ENCODE measurements around the gene PLCH1.

PLCH1 gene

DNA sequence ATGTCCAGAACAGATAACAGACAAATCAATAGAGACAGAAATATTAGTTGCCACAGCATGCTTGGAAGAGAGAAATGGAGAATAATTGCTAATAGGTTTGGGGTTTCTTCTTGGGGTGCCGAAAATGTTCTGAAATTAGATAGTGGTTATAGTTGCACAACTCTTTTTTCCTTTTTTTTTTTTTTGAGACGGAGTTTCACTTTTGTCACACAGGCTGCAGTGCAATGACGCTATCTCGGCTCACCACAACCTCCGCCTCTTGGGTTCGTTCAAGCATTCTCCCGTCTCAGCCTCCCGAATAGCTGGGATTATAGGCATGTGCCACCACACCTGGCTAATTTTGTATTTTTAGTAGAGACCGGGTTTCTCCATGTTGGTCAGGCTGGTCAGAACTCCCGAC lies 163.3 kb downstream of the PLCH1 start:
- TF ChIP-seq, protein P1, sequence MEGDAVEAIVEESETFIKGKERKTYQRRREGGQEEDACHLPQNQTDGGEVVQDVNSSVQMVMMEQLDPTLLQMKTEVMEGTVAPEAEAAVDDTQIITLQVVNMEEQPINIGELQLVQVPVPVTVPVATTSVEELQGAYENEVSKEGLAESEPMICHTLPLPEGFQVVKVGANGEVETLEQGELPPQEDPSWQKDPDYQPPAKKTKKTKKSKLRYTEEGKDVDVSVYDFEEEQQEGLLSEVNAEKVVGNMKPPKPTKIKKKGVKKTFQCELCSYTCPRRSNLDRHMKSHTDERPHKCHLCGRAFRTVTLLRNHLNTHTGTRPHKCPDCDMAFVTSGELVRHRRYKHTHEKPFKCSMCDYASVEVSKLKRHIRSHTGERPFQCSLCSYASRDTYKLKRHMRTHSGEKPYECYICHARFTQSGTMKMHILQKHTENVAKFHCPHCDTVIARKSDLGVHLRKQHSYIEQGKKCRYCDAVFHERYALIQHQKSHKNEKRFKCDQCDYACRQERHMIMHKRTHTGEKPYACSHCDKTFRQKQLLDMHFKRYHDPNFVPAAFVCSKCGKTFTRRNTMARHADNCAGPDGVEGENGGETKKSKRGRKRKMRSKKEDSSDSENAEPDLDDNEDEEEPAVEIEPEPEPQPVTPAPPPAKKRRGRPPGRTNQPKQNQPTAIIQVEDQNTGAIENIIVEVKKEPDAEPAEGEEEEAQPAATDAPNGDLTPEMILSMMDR (conservative IDR thresholded peaks at IDR 0.05): no peak

DNA sequence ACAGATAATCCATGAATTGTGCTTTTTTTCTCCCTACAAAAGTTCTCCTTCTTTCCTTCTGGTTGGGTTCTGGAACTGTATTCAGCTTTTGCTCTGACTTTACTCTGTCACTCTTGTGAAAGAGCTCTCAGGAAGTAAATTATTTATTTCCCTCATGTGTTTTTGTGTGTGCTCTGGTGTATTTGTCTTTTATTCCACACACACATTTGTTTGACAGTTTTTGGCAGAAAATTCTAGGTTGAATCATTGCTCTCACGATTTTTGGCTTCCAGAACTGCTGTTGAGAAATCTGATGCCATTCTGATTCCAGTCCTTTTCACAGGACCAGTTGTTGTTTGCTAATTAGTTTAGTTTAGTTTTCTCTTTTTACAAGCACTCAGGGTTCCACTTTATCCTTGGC lies 172.8 kb downstream of the PLCH1 start:
- TF ChIP-seq, protein P1 (conservative IDR thresholded peaks at IDR 0.05): no peak

More for the DNA sequence above, 163.3 kb downstream of the PLCH1 start:
- no peak overlapping the region for H3K27ac ChIP-seq

DNA sequence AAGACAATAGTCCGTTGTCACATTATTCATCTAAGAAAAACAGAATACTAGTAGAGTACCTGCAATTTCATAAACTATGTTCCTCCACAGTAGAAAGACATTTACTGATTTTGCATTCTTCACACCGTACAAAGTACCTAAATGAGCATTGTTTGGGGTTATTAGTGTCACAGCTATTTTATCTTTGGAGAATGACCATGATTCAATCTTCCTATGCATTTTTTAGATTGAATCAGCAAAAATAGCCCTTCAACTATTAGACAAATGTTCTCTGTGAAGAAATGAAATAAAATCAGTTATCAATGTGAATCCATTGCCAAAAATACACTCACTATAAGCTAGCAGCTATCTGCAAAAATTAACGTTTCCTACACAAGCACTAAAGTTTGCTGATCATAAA lies 176.6 kb downstream of the PLCH1 start:
- H3K27ac ChIP-seq: no peak overlapping the region

More for the DNA sequence above, 172.8 kb downstream of the PLCH1 start:
- no peak overlapping the region for H3K27ac ChIP-seq

DNA sequence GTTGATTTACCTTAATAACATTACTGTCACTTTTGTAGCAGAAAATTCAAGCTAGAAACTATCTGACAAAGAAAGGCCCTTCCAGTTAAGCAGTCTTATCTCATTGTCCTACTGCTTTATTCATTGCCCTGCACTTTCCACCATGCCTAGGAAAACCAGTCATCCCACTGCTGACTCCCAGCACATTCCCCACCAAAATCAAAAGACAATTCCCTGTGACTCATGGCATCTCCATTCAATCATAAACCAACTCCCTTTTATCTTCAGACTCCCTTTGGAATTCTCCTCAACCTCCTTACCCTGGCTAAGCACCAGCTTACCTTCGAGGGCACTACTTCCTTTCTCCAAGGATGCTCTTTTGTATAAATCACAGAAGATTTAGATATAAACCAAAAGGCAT lies 184.3 kb downstream of the PLCH1 start:
- no peak overlapping the region for H3K27ac ChIP-seq
- TF ChIP-seq, protein P1 (conservative IDR thresholded peaks at IDR 0.05): no peak

More for the DNA sequence above, 176.6 kb downstream of the PLCH1 start:
- TF ChIP-seq, protein P1 (conservative IDR thresholded peaks at IDR 0.05): no peak

DNA sequence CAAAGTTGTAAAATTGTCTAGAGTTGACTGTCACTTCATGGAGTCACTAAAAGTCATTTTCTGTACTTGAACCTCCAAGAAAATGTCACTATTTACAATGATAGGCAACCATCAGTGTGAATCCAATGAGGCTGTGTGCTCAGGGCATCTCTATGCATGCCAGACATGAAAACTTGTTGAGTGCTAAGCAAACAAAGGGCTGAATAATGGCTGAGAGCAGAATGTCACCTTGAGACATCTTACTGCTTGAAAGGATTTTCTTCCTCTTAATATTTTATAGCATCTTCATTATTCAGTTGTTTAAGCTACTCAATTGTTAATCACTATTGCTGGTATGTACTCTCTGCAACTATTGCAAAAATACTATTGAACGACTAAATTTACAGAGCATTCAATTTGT lies 184.7 kb downstream of the PLCH1 start:
- no peak overlapping the region for H3K27ac ChIP-seq
- TF ChIP-seq, protein P1 (conservative IDR thresholded peaks at IDR 0.05): no peak

DNA sequence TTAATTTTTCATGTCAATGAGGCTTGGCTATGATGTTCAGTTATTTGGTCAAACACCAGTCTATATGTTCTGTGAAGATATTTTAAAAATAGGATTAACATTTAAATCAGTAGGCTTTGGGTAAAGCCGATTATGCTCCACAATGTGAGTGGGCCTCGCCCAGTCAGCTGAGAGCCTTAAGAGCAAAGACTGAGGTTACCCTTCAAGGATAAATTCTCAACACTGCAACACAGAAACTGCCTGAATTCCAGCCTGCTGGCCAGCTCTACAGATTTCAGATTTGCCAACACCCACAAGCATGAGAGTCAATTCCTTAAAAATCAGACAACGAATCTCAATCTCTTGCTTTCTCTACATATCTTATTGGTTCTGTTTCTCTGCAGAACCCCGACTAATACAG lies 188.3 kb downstream of the PLCH1 start:
- TF ChIP-seq, protein P1 (conservative IDR thresholded peaks at IDR 0.05): no peak
- H3K27ac ChIP-seq: no peak overlapping the region

DNA sequence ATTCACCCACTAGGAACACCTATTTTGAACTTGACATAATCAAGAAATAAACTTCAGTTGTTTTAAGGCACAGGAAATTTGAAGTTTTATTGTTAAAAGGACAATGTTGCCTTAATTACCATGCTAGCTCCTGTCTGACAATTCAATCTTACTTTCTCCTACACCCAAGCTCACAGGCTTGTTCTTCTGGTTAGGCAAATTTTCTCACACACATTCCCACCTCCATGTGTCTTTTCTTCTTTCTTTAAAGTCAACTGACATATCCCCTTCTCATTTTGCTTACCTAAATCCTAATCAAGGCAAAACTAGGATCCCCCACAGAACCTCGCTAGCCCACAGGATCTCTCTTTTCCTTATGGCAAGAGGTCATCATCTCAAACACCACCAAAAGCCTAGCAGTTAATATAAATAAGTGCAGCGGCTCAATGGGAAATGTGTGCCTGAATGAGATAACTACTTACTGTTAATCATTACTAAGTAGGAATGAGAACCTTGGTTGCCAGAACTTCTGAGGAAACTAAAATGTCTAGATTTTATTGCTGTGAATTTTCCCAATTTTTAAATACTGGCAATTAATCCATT lies 189.3 kb downstream of the PLCH1 start:
- H3K27ac ChIP-seq: no peak overlapping the region
- TF ChIP-seq, protein P1 (conservative IDR thresholded peaks at IDR 0.05): no peak

All from VCaP (cell line).